SH-SY5Y (cell line): ENCODE measurements around the gene VIL1.

Experiments used
- GATA2 ChIP-seq: IDR thresholded peaks from 2 replicates; pipeline ENCODE4 v1.6.1; 2011; ENCODE audit warnings: mild to moderate bottlenecking, low read depth, low read length
- GATA3 ChIP-seq: IDR thresholded peaks from 2 replicates; pipeline ENCODE4 v1.6.1; 2011; ENCODE audit warnings: low read depth, mild to moderate bottlenecking, low read length, moderate library complexity

- no peak for TF ChIP-seq GATA2
- TF ChIP-seq GATA3 = no peak
Measured at GRCh38 chr2:218395090-218395444, 23.9 kb upstream of the VIL1 start.
